Measurements from ENCODE around the gene ABCC9.
"Not testable (repeated sequence)": the region's sequence is repeated elsewhere in the genome, so short reads cannot be mapped to it uniquely, and the experiment has no call there.

Gene ABCC9

GRCh38 chr12:21814814-21815213 is 126.4 kb downstream of the ABCC9 start:
- Histone ChIP-seq H3K9me3 (ENCODE audit: control insufficient read depth, low read length) (no peaks in the 10 kb centered on the region), H3K4me1 (ENCODE audit: control insufficient read depth, insufficient read depth, low read length) (peaks cover 17% of the 10 kb centered on the region), H3K4me3 (ENCODE audit: low read length) (no peak overlapping the region), H3K9ac (ENCODE audit: low read length) (no peak overlapping the region), H3K27me3 (replicated peaks; ENCODE audit: control insufficient read depth, insufficient read depth, low read length) (no peaks in the 10 kb centered on the region), H3K36me3 (ENCODE audit: control insufficient read depth, insufficient read depth, low read length, severe bottlenecking) (peaks cover 29% of the 10 kb centered on the region)
- no peak for DNase-seq (ENCODE audit: low read depth)

- no peak overlapping the region for H3K4me3 ChIP-seq (ENCODE audit: low read length)
- no peak overlapping the region for H3K9ac ChIP-seq (ENCODE audit: low read length)
- no peak for DNase-seq (ENCODE audit: low read depth)
- no peaks in the 10 kb centered on the region for H3K27me3 ChIP-seq (replicated peaks; ENCODE audit: control insufficient read depth, insufficient read depth, low read length)
- H3K4me1 ChIP-seq (ENCODE audit: control insufficient read depth, insufficient read depth, low read length): peaks cover 12% of the 10 kb centered on the region
- peaks cover 34% of the 10 kb centered on the region for H3K36me3 ChIP-seq (ENCODE audit: control insufficient read depth, insufficient read depth, low read length, severe bottlenecking)
- no peaks in the 10 kb centered on the region for H3K9me3 ChIP-seq (ENCODE audit: control insufficient read depth, low read length)
Measured at GRCh38 chr12:21814327-21814726, 126.9 kb downstream of the ABCC9 start.

GRCh38 chr12:21813751-21814150 is 127.5 kb downstream of the ABCC9 start:
- H3K9ac ChIP-seq (ENCODE audit: low read length): no peak overlapping the region
- H3K4me1 ChIP-seq (ENCODE audit: control insufficient read depth, insufficient read depth, low read length): peaks cover 7% of the 10 kb centered on the region
- H3K27me3 ChIP-seq (replicated peaks; ENCODE audit: control insufficient read depth, insufficient read depth, low read length): no peaks in the 10 kb centered on the region
- H3K36me3 ChIP-seq (ENCODE audit: control insufficient read depth, insufficient read depth, low read length, severe bottlenecking): peaks cover 36% of the 10 kb centered on the region
- no peak overlapping the region for H3K4me3 ChIP-seq (ENCODE audit: low read length)
- no peak for DNase-seq (ENCODE audit: low read depth)
- no peaks in the 10 kb centered on the region for H3K9me3 ChIP-seq (ENCODE audit: control insufficient read depth, low read length)

GRCh38 chr12:21813125-21813524 is 128.1 kb downstream of the ABCC9 start:
- no peak for DNase-seq (ENCODE audit: low read depth)

GRCh38 chr12:21812340-21812739 is 128.9 kb downstream of the ABCC9 start:
- not testable (repeated sequence) for H3K4me3 ChIP-seq (ENCODE audit: low read length); H3K9ac ChIP-seq (ENCODE audit: low read length); H3K27me3 ChIP-seq (replicated peaks; ENCODE audit: control insufficient read depth, insufficient read depth, low read length); H3K9me3 ChIP-seq (ENCODE audit: control insufficient read depth, low read length); H3K4me1 ChIP-seq (ENCODE audit: control insufficient read depth, insufficient read depth, low read length); DNase-seq (ENCODE audit: low read depth)
- peaks cover 33% of the 10 kb centered on the region for H3K36me3 ChIP-seq (ENCODE audit: control insufficient read depth, insufficient read depth, low read length, severe bottlenecking)

More at GRCh38 chr12:21813125-21813524, 128.1 kb downstream of the ABCC9 start:
- Histone ChIP-seq H3K9me3 (ENCODE audit: control insufficient read depth, low read length) (no peaks in the 10 kb centered on the region), H3K36me3 (ENCODE audit: control insufficient read depth, insufficient read depth, low read length, severe bottlenecking) (peaks cover 36% of the 10 kb centered on the region), H3K9ac (ENCODE audit: low read length) (no peak overlapping the region), H3K4me1 (ENCODE audit: control insufficient read depth, insufficient read depth, low read length) (peaks cover 4% of the 10 kb centered on the region), H3K4me3 (ENCODE audit: low read length) (no peak overlapping the region), H3K27me3 (replicated peaks; ENCODE audit: control insufficient read depth, insufficient read depth, low read length) (no peaks in the 10 kb centered on the region)

- no peaks in the 10 kb centered on the region for H3K27me3 ChIP-seq (replicated peaks; ENCODE audit: control insufficient read depth, insufficient read depth, low read length)
- DNase-seq (ENCODE audit: low read depth): no peak
- H3K9ac ChIP-seq (ENCODE audit: low read length): no peak overlapping the region
- H3K9me3 ChIP-seq (ENCODE audit: control insufficient read depth, low read length): no peaks in the 10 kb centered on the region
- no peak overlapping the region for H3K4me3 ChIP-seq (ENCODE audit: low read length)
- H3K36me3 ChIP-seq (ENCODE audit: control insufficient read depth, insufficient read depth, low read length, severe bottlenecking): peaks cover 61% of the 10 kb centered on the region
- no peaks in the 10 kb centered on the region for H3K4me1 ChIP-seq (ENCODE audit: control insufficient read depth, insufficient read depth, low read length)
Measured at GRCh38 chr12:21809100-21809499, 132.1 kb downstream of the ABCC9 start.

GRCh38 chr12:21806255-21806654 is 135.0 kb downstream of the ABCC9 start:
- Histone ChIP-seq H3K9me3 (ENCODE audit: control insufficient read depth, low read length) (no peaks in the 10 kb centered on the region), H3K9ac (ENCODE audit: low read length) (no peak overlapping the region), H3K4me3 (ENCODE audit: low read length) (no peak overlapping the region), H3K4me1 (ENCODE audit: control insufficient read depth, insufficient read depth, low read length) (no peaks in the 10 kb centered on the region), H3K27me3 (replicated peaks; ENCODE audit: control insufficient read depth, insufficient read depth, low read length) (no peaks in the 10 kb centered on the region), H3K36me3 (ENCODE audit: control insufficient read depth, insufficient read depth, low read length, severe bottlenecking) (peaks cover 62% of the 10 kb centered on the region)
- no peak for DNase-seq (ENCODE audit: low read depth)

- H3K4me3 ChIP-seq (ENCODE audit: low read length): no peak overlapping the region
- DNase-seq (ENCODE audit: low read depth): no peak
- no peaks in the 10 kb centered on the region for H3K9me3 ChIP-seq (ENCODE audit: control insufficient read depth, low read length)
Measured at GRCh38 chr12:21801522-21802288, 139.5 kb downstream of the ABCC9 start.

GRCh38 chr12:21800011-21800410 is 141.2 kb downstream of the ABCC9 start:
- no peak for DNase-seq (ENCODE audit: low read depth)
- H3K4me3 ChIP-seq (ENCODE audit: low read length): no peak overlapping the region

More at GRCh38 chr12:21801522-21802288, 139.5 kb downstream of the ABCC9 start:
- no peaks in the 10 kb centered on the region for H3K27me3 ChIP-seq (replicated peaks; ENCODE audit: control insufficient read depth, insufficient read depth, low read length)
- H3K36me3 ChIP-seq (ENCODE audit: control insufficient read depth, insufficient read depth, low read length, severe bottlenecking): peaks cover 40% of the 10 kb centered on the region
- no peak overlapping the region for H3K9ac ChIP-seq (ENCODE audit: low read length)
- H3K4me1 ChIP-seq (ENCODE audit: control insufficient read depth, insufficient read depth, low read length): no peaks in the 10 kb centered on the region

GRCh38 chr12:21797539-21797938 is 143.7 kb downstream of the ABCC9 start:
- H3K4me1 ChIP-seq (ENCODE audit: control insufficient read depth, insufficient read depth, low read length): no peaks in the 10 kb centered on the region
- no peak for DNase-seq (ENCODE audit: low read depth)
- H3K36me3 ChIP-seq (ENCODE audit: control insufficient read depth, insufficient read depth, low read length, severe bottlenecking): peaks cover 12% of the 10 kb centered on the region
- H3K27me3 ChIP-seq (replicated peaks; ENCODE audit: control insufficient read depth, insufficient read depth, low read length): no peaks in the 10 kb centered on the region
- no peaks in the 10 kb centered on the region for H3K9me3 ChIP-seq (ENCODE audit: control insufficient read depth, low read length)
- H3K9ac ChIP-seq (ENCODE audit: low read length): no peak overlapping the region
- no peak overlapping the region for H3K4me3 ChIP-seq (ENCODE audit: low read length)

More at GRCh38 chr12:21800011-21800410, 141.2 kb downstream of the ABCC9 start:
- Histone ChIP-seq H3K36me3 (ENCODE audit: control insufficient read depth, insufficient read depth, low read length, severe bottlenecking) (peaks cover 23% of the 10 kb centered on the region), H3K9ac (ENCODE audit: low read length) (no peak overlapping the region), H3K4me1 (ENCODE audit: control insufficient read depth, insufficient read depth, low read length) (no peaks in the 10 kb centered on the region), H3K27me3 (replicated peaks; ENCODE audit: control insufficient read depth, insufficient read depth, low read length) (no peaks in the 10 kb centered on the region), H3K9me3 (ENCODE audit: control insufficient read depth, low read length) (no peaks in the 10 kb centered on the region)

- DNase-seq (ENCODE audit: low read depth): no peak
- H3K36me3 ChIP-seq (ENCODE audit: control insufficient read depth, insufficient read depth, low read length, severe bottlenecking): no peaks in the 10 kb centered on the region
- H3K9ac ChIP-seq (ENCODE audit: low read length): no peak overlapping the region
- H3K9me3 ChIP-seq (ENCODE audit: control insufficient read depth, low read length): no peaks in the 10 kb centered on the region
- H3K27me3 ChIP-seq (replicated peaks; ENCODE audit: control insufficient read depth, insufficient read depth, low read length): no peaks in the 10 kb centered on the region
- no peaks in the 10 kb centered on the region for H3K4me1 ChIP-seq (ENCODE audit: control insufficient read depth, insufficient read depth, low read length)
- no peak overlapping the region for H3K4me3 ChIP-seq (ENCODE audit: low read length)
Measured at GRCh38 chr12:21795648-21796328, 145.4 kb downstream of the ABCC9 start.
